GM19324 (cell line): ENCODE measurements around the gene RO60.

ENCODE experiments used
- ATAC-seq: cut with Tn5 transposase; IDR thresholded peaks from one replicate; pipeline ENCODE4 v1.9.1; 2021; ENCODE audit warnings: mild to moderate bottlenecking, moderate library complexity; ENCODE audit not compliant: unreplicated experiment, low FRiP score

RO60 gene

GRCh38 chr1:193060406-193060805, 994 bp downstream of the RO60 start:
- no peak for ATAC-seq

GRCh38 chr1:193060938-193061337, 1.5 kb downstream of the RO60 start:
- ATAC-seq, result no peak

GRCh38 chr1:193062698-193063463, 3.5 kb downstream of the RO60 start:
- no peak for ATAC-seq

- ATAC-seq, result no peak
Observed at GRCh38 chr1:193065954-193066353, 6.5 kb downstream of the RO60 start.

DNA sequence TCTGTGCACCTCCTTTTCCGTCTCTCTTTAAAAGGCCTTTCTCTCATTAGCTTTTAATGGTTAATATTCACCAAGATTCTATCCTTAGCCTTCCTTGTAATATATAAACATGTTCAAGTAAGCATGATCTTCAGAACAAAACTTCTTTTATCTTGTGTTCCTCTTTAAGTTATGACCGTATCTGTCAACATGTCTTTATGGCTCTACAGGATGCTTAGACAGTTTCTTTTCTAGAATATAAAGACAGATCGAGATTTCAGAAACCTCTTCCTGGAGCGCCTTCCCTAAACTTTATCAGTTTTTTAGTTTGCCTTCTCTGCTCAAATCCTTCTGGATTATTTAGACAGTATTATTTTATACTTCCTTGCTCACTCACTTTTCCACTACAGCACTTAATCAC, 7.2 kb downstream of the RO60 start:
- no peak for ATAC-seq

- no peak for ATAC-seq
Observed at GRCh38 chr1:193068013-193068412, 8.6 kb downstream of the RO60 start.

DNA sequence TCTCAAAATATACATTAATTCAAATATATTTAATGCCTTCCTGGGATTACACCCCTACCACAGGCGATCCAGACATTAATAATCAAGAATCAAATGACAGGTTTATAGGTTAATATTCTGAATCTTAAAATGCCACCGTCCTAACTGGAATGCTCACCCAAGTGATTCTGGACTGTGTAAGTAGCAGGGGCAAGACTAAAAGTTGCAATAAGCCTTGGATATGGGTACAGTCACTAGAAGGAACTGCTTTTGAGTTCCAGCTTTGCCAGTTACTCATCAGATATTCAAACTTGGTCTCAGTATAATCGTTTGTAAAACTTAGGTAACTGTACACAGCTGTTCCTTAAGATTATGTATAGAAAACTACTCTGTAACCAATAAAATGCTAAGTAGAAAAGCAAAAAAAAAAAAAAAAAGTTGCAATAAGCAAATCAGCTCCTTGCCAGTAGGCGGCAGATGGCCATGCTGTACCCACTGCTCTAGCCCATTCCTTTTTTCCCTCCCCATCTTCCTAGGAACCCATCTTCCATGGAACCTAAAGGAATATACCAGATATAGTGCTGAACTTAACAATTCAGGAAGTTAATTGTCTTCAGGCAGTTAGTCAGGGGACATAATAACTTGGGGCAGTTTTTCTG, 10.5 kb downstream of the RO60 start:
- ATAC-seq, result no peak

GRCh38 chr1:193070386-193070753, 11.0 kb downstream of the RO60 start:
- no peak for ATAC-seq

DNA sequence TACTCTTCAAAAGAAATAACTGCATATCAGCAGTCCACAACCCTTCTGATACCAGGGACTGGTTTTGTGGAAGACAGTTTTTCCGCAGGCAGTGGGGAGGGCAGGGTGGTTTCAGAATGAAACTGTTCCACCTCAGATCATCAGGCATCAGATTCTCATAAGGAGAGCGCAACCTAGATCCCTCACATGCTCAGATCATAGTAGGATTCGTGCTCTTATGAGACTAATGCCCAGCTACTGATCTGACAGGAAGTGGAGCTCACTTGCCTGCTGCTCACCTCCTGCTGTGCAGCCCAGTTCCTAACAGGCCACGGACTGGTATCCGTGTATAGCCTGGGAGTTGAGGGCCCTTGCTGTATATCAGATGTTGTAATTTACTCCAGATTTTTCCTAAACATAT, 11.5 kb downstream of the RO60 start:
- ATAC-seq, result peak; percentile 37

DNA sequence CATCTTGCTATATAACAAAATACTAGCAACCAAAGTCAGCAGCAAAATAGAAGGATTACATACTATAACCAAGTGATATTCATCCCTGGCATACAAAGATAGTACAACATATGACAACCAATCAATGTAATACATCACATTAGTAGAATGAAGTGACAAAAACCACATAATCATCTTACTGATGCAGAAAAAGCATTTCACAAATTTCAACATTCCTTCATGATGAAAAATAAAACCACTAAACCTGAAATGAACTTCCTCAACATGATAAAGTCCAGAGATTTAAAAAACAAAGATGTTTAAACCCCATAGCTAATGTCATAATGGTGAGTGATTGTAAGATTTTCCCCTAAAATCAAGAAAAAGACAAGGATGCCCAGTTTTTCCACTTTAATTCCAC, 18.6 kb downstream of the RO60 start:
- ATAC-seq, result no peak

GRCh38 chr1:193079187-193079586, 19.8 kb downstream of the RO60 start:
- ATAC-seq, result no peak

- peak; percentile 99 for ATAC-seq
Observed at GRCh38 chr1:193083365-193084088, 24.1 kb downstream of the RO60 start.

- ATAC-seq, result no peak
Observed at GRCh38 chr1:193085263-193085662, 25.9 kb downstream of the RO60 start.

- ATAC-seq, result no peak
Observed at GRCh38 chr1:193086342-193086741, 26.9 kb downstream of the RO60 start.

GRCh38 chr1:193087893-193088292, 28.5 kb downstream of the RO60 start:
- ATAC-seq, result no peak

GRCh38 chr1:193090865-193091264, 31.5 kb downstream of the RO60 start:
- ATAC-seq, result no peak

GRCh38 chr1:193094112-193094511, 34.7 kb downstream of the RO60 start:
- no peak for ATAC-seq

- no peak for ATAC-seq
Observed at GRCh38 chr1:193102662-193103061, 43.2 kb downstream of the RO60 start.

- ATAC-seq, result no peak
Observed at GRCh38 chr1:193103759-193104501, 44.5 kb downstream of the RO60 start.

GRCh38 chr1:193104502-193104906, 45.1 kb downstream of the RO60 start:
- peak; percentile 34 for ATAC-seq
